Colon (tissue), 2 donors: ENCODE data around the gene FRMD4A.
"Not testable (repeated sequence)": the region's sequence is repeated elsewhere in the genome, so short reads cannot be mapped to it uniquely, and the experiment has no call there.

ENCODE experiments used
- FAIRE-seq: peaks from 2 replicates; lab custom pipeline; 2012; peaks lifted over from hg19 to GRCh38; lab: Jason Lieb, UNC
- donor health status: control.
- donor health status: control.

The FRMD4A gene

GRCh38 chr10:13718820-13719219, 611.9 kb downstream of the FRMD4A start:
- FAIRE-seq, result no peak

- no peak for FAIRE-seq
Measured at GRCh38 chr10:13717936-13718772, 612.6 kb downstream of the FRMD4A start.

GRCh38 chr10:13717571-13717935, 613.2 kb downstream of the FRMD4A start:
- FAIRE-seq, result no peak

DNA sequence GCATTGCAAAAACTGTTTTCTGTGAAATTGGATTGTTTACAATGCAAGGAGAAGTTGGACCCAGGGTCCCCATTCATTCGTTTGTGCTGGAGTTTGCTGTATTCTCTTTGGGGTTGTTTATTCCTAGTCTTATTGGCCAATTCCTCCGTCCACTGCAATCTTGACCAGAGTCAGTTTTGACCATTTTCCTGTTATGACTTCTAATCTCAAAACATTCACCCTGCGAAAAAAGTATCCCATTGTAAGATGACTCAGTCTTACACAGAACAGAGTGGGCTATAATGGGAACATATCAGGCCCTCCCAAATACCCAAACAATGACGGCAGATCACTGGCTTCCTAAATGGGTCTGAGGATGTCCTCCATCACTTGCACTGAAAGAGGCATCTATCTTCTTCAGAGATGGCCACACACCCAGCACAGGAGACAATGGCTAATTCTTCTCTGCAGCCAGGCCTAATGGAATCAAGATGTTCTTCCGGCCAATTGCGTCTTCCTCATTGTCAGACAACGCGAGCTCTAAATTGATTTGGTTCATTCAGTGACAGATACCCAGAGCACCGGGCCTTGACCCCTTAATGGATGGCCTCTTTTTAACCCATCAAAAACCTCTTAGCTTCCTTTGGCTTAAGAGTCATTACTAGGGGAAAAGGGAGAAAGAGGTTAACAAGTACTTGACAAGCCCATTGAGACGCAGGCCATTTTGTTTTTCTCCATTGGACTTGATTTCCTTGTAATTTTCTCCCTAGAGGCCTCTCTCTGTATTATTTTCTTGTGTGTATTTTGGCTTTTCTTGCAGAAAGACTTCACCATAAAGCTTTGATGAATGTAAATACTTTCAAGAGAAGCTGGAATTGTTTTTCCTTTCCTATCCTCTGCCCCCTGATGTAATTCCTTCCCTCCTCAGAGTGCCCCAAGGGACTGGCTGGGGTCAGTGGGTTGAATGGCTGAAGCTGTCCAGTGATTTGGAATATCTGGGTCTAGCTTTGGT, 614.3 kb downstream of the FRMD4A start:
- FAIRE-seq, result no peak

DNA sequence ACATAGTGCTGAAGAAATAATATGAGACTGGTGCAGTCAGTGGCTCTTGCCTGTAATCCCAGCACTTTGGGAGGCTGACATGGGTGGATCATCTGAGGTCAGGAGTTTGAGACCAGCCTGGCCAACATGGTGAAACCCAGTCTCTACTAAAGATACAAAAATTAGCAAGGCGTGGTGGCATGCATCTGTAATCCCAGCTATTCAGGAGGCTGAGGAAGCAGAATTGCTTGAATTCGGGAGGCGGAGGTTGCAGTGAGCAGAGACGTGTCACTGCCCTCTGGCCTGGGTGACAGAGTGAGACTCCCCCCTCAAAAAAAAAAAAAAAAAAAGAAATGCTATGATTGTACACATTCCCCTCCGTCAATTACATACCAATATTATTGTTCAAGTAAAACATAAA, 615.1 kb downstream of the FRMD4A start:
- FAIRE-seq, result not testable (repeated sequence)

DNA sequence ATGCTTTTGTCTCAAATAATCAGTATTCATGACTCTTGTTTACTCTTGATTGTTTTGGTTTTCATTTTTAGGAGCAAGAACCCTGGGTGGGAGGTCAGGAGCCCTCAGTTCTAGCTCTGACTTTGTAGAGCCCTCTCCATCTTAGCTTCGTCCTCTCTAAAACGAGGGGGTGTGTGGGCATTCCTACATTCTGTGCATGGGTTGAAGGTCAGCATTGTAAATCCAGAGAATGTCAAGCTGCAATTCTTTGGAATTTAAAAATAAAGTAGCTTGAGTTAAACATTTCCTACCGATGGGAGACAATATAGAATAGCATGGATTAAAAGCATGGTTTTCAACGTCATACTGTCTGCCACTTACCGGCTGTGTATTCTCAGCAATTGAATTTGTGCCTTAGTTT, 615.6 kb downstream of the FRMD4A start:
- no peak for FAIRE-seq

- FAIRE-seq, result no peak
Measured at GRCh38 chr10:13712837-13713581, 617.7 kb downstream of the FRMD4A start.

- FAIRE-seq, result no peak
Measured at GRCh38 chr10:13712476-13712836, 618.3 kb downstream of the FRMD4A start.

GRCh38 chr10:13711291-13711690, 619.4 kb downstream of the FRMD4A start:
- FAIRE-seq, result no peak

- FAIRE-seq, result no peak
Measured at GRCh38 chr10:13709931-13710650, 620.6 kb downstream of the FRMD4A start.

- no peak for FAIRE-seq
Measured at GRCh38 chr10:13708256-13708990, 622.3 kb downstream of the FRMD4A start.

GRCh38 chr10:13707156-13707881, 623.4 kb downstream of the FRMD4A start:
- FAIRE-seq, result no peak

- FAIRE-seq, result no peak
Measured at GRCh38 chr10:13706604-13707003, 624.1 kb downstream of the FRMD4A start.

GRCh38 chr10:13706175-13706574, 624.5 kb downstream of the FRMD4A start:
- no peak for FAIRE-seq

- FAIRE-seq, result no peak
Measured at GRCh38 chr10:13705526-13706174, 625.1 kb downstream of the FRMD4A start.

GRCh38 chr10:13704964-13705363, 625.8 kb downstream of the FRMD4A start:
- no peak for FAIRE-seq

DNA sequence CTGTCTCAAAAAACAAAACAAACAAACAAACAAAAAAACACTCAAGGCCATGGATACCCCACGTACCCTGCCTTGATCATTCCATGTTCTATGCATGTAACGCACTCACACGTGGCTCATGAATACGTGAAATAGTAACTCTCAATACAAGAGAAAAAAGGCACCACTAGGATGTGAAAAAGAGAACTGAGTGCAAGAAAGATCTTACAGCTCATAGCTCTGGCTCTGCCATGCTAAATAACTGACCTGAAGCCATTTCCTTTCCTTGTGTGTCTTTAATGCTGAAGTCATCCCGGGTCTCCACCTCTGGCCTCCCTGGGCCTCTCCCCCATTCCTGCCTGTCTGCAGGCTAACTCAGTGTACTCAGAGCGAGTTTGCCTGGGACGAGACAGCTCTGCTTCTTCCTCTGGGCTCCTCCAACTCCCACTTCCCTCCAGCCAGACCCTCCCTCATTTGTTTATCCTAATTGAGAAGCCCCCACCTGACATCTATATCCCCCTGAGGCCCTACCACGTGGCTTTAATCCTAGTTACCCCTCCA, 626.7 kb downstream of the FRMD4A start:
- no peak for FAIRE-seq

DNA sequence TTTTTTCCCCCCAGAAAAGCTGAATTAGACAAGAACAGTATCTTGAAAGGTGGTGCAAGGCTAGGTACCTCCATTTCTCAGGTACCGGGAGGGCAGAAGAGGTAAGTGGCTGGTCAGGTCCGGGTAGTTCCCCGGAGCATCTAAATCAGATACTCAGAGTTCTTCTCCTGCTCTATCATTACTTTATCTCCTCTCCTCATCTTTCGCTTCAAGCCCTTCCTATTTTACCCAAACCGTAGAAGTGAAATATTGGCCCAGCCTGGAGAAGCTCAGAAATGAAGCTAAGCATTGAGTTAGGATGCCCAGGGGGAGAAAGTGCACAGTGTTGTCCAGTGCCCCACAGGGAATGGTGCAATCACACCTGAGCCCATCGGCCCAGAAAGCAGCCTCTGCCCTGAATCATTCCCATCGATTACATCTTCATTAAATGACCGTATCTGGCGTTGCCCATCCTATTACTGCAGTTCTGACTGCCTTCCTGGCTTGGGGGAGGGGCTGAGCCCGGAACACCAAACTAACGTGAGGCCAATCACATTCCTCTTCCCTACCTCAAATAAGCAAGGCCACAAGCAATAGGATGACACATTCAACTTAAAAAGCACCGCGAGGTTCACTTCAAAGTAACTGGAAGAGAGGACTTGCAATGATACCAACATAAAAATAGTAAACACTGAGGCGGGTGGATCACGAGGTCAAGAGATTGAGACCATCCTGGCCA, 627.5 kb downstream of the FRMD4A start:
- no peak for FAIRE-seq
